ENCODE data around the gene GATD1. TPM values are rescaled to one million over a fixed set of nuclear protein-coding genes. Genes with fewer than 3 reads are reported as not detected.

The GATD1 gene
- total RNA-seq, 4 donors from 2014 or later, result 47.6 to 81.7 (median 52.9) TPM

- no peak overlapping the region for H3K4me3 ChIP-seq
- peaks cover 0 to 60% (median 0%) of the 10 kb centered on the region in 3 donors for H3K36me3 ChIP-seq
- H3K4me1 ChIP-seq, result peaks cover 0 to 5% (median 0%) of the 10 kb centered on the region in 4 donors
- no peak overlapping the region for H3K27ac ChIP-seq
- no peaks in the 10 kb centered on the region for H3K9me3 ChIP-seq
- H3K27me3 ChIP-seq, result no peaks in the 10 kb centered on the region
- no peak for TF ChIP-seq POLR2A (IDR thresholded peaks at IDR 0.05)
- TF ChIP-seq CTCF (IDR thresholded peaks at IDR 0.05), result no peak
- no peak for DNase-seq
Observed at GRCh38 chr11:765802-766091, 11.5 kb downstream of the GATD1 start.

- H3K36me3 ChIP-seq, result peaks cover 0 to 60% (median 0%) of the 10 kb centered on the region in 3 donors
- no peak overlapping the region for H3K27ac ChIP-seq
- H3K4me1 ChIP-seq, result peaks cover 0 to 5% (median 0%) of the 10 kb centered on the region in 4 donors
- no peaks in the 10 kb centered on the region for H3K27me3 ChIP-seq
- DNase-seq, result peak in 2 of 3 donors; percentile 56 to 76
- TF ChIP-seq POLR2A (IDR thresholded peaks at IDR 0.05) (no peak), CTCF (IDR thresholded peaks at IDR 0.05) (peak; percentile 58 to 76 (median 72))
- H3K4me3 ChIP-seq, result no peak overlapping the region
- no peaks in the 10 kb centered on the region for H3K9me3 ChIP-seq
Observed at GRCh38 chr11:765025-765801, 12.1 kb downstream of the GATD1 start.

- Histone ChIP-seq H3K27ac (peak overlapping the region in 1 of 4 donors; percentile 90), H3K27me3 (no peaks in the 10 kb centered on the region), H3K4me3 (no peak overlapping the region), H3K36me3 (peaks cover 0 to 62% (median 0%) of the 10 kb centered on the region in 3 donors), H3K4me1 (peaks cover 0 to 5% (median 0%) of the 10 kb centered on the region in 4 donors), H3K9me3 (no peaks in the 10 kb centered on the region)
- DNase-seq, result no peak
- TF ChIP-seq POLR2A (IDR thresholded peaks at IDR 0.05) (no peak), CTCF (IDR thresholded peaks at IDR 0.05) (no peak)
Observed at GRCh38 chr11:764322-765024, 12.8 kb downstream of the GATD1 start.

- H3K4me3 ChIP-seq, result no peak overlapping the region
- H3K4me1 ChIP-seq, result peaks cover 0 to 5% (median 0%) of the 10 kb centered on the region in 4 donors
- no peak for TF ChIP-seq POLR2A (IDR thresholded peaks at IDR 0.05)
- no peak for TF ChIP-seq CTCF (IDR thresholded peaks at IDR 0.05)
- no peaks in the 10 kb centered on the region for H3K27me3 ChIP-seq
- no peak for DNase-seq
- H3K9me3 ChIP-seq, result no peaks in the 10 kb centered on the region
- H3K36me3 ChIP-seq, result peaks cover 0 to 69% (median 0%) of the 10 kb centered on the region in 3 donors
- peak overlapping the region in 2 of 4 donors; percentile 36 to 90 for H3K27ac ChIP-seq
Observed at GRCh38 chr11:763549-764321, 13.6 kb downstream of the GATD1 start.

GRCh38 chr11:763073-763463 is 14.2 kb downstream of the GATD1 start:
- Histone ChIP-seq H3K9me3 (no peaks in the 10 kb centered on the region), H3K36me3 (peaks cover 0 to 75% (median 0%) of the 10 kb centered on the region in 3 donors), H3K27me3 (no peaks in the 10 kb centered on the region), H3K4me3 (no peak overlapping the region), H3K27ac (peak overlapping the region in 3 of 4 donors; percentile 49 to 90 (median 80)), H3K4me1 (peaks cover 0 to 5% (median 0%) of the 10 kb centered on the region in 4 donors)
- TF ChIP-seq POLR2A (IDR thresholded peaks at IDR 0.05), result no peak
- no peak for TF ChIP-seq CTCF (IDR thresholded peaks at IDR 0.05)
- peak in 2 of 3 donors; percentile 65 to 75 for DNase-seq

Data from Peyer's patch (tissue), 4 donors.